ENCODE results near the gene PAWR.
"Not testable (repeated sequence)": the region's sequence is repeated elsewhere in the genome, so short reads cannot be mapped to it uniquely, and the experiment has no call there.

The PAWR gene

DNA sequence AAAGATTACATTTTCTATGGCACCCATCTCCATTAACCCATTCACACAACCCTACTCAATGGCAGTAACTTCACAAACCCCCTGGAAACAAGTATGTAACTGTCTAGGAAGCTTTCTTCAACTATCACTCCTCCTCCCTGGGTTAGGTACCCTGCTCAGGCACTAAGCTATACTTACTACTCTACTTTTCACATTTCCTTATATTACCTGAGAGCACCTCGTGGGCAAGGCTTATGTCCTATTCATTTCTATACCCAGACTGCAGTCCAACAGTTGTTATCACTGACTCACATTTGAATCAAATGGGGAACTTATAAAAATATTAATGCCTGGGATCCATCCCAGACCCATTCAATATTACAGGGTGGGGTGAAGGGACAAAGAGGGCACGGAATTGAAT is 4.6 kb downstream of the PAWR start:
- no peak for DNase-seq (ENCODE audit: low spot score)

- peak; percentile 59 for DNase-seq (ENCODE audit: low spot score)
Measured at GRCh38 chr12:79685068-79685467, 5.7 kb downstream of the PAWR start.

- DNase-seq (ENCODE audit: low spot score): not testable (repeated sequence)
Measured at GRCh38 chr12:79684338-79684737, 6.4 kb downstream of the PAWR start.

GRCh38 chr12:79682593-79682992 is 8.2 kb downstream of the PAWR start:
- DNase-seq (ENCODE audit: low spot score): no peak

DNA sequence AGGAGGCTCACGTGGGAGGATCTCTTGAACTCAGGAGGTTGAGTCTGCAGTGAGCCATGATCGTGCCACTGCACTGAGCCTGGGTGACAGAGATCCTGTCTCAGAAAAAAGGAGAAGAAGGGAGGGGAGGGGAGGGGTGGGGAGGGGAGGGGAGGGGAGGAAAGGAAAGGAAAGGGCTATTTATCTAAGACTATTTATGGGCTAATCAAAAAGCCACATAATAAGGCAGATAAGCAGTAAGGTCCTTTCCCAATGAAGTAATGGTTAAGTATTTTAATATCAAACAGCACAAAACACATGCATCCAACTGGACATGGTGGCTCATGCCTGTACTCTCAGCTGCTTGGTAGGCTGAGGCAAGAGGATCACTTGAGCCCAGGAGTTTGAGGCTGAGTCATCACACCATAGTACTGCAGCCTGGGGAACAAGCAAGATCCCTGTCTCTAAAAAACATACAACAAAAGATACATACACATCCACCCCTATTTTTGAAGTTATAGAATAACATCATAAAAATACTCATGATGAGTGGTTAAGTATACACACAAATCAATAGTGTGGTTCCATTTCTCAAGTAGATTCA is 9.7 kb downstream of the PAWR start:
- no peak for DNase-seq (ENCODE audit: low spot score)

DNA sequence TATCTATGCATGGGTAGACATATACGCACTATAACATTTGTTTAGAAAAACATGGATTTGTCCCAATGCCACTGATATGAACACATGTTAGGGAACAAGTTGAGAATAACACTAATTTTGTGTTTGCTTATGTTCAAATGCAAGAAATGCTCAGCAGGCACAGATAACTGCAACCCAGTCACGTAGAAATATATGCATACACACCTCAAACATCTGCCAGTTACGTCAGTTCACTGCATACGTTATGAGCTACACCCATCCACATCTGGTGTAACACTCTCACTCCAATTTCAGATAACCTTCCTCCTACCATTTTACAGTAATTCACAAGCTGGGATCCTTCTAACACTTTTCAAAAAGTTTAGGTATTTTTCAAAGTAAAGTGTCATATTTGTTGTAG is 10.7 kb downstream of the PAWR start:
- no peak for DNase-seq (ENCODE audit: low spot score)

DNA sequence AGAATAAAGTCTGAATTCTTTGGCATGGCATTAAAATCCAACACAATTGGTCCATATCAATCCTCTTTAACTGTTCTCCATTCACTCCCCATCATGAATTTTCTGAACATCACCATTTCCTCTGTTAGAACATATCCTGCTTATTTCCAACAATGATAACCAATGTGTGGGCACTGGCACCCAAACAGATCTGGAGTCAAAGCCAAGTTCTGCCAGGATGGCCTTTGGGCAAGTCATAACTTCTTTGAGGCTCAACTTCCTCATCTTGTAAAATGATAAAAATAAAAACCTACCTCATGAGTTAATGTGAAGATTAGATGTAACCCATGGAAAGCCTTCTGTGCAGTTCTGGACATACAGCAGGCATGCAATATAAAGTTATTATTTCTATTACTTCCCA is 12.5 kb downstream of the PAWR start:
- DNase-seq (ENCODE audit: low spot score): no peak

- no peak for DNase-seq (ENCODE audit: low spot score)
Measured at GRCh38 chr12:79677672-79678071, 13.1 kb downstream of the PAWR start.

DNA sequence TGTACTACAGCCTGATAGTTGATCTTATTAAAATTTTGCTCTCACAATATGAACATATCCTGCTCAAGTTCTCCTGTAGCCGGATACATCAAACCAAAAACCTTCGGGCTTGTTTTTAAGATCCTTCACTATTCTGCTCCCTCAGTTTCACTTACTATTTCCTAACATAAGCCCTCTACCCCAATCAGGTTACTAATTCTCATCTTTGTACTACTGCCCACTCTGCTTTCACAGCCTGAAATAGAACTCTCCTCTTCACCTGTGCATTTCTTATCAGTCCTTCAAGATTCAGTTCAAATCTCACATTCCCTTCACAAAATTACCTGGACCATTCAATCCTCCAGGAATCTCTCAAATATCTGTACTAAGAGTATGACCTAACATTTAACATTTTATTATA is 14.2 kb downstream of the PAWR start:
- no peak for DNase-seq (ENCODE audit: low spot score)

- no peak for DNase-seq (ENCODE audit: low spot score)
Measured at GRCh38 chr12:79674629-79675028, 16.1 kb downstream of the PAWR start.

- no peak for DNase-seq (ENCODE audit: low spot score)
Measured at GRCh38 chr12:79673354-79673753, 17.4 kb downstream of the PAWR start.

- no peak for DNase-seq (ENCODE audit: low spot score)
Measured at GRCh38 chr12:79668113-79668512, 22.7 kb downstream of the PAWR start.

GRCh38 chr12:79665212-79665887 is 25.4 kb downstream of the PAWR start:
- DNase-seq (ENCODE audit: low spot score): no peak

- DNase-seq (ENCODE audit: low spot score): no peak
Measured at GRCh38 chr12:79664518-79664917, 26.2 kb downstream of the PAWR start.

DNA sequence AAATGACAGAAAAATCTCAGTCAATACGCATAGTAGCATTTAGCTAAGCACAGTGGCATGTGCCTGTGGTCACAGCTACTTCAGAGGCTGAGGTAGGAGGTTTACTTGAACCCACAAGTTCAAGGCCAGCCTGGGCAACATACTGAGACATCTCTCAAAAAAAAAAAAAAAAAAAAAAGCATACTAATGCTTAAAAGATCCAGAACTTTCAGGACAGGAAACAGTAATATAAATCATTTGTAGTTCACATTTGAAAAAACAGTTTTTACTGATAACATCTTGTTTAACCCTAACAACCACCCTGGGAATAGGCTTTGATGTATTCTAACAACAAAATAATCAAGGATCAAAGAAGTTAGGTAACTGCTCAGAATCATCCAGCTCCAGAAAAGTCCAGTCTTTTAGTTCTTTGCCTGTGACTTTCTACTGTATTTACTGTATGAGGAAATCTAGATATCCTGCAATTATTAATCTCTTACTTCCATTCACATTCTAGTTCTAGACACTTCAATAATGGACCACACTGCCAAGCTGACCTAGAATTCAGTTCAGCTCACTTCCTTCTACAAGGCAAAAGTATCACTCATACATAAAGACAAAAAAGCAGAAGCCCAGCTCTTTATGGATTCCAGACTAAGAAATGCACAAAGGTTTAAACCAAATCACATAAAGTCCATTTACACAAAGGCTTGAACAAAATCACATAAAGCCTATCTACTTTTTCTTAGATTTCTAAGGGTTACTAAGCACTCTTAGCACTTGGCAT is 28.5 kb downstream of the PAWR start:
- no peak for DNase-seq (ENCODE audit: low spot score)

DNA sequence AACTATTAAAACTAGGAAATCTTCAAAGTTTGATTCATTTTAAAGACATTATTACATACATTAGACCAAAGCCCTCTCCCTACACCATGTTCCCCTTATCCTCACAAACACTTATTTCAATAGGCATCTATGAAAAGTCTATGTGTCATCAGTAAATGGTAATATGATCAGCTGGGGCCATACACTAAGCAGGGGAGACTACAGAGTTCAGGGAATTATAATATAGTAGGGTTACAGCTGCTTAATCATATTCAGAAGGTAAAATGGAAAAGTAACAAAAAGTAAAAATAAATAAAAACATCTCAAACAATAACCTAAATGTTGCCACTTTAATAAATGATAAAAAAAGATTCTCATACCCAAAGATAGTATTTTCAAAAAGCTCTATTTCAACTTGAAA is 29.1 kb downstream of the PAWR start:
- DNase-seq (ENCODE audit: low spot score): no peak

- DNase-seq (ENCODE audit: low spot score): no peak
Measured at GRCh38 chr12:79659961-79660431, 30.8 kb downstream of the PAWR start.

DNA sequence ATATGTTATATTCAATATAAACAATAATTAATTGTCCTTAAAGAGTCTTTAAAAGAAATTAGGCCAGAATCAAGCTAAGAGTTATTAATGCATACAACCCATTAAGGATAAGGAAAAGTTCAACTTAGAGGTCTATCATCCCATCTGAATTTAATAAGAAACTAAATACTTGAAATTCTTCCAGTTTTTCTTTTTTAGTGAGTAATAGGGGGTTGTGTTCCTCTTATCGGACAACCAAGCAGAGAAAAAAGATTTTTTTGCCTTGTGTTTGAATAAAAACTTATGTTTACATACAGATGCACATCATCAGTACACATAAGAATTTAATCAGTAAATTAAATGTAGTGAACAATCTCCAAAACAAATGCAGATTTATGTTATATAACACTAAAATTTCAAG is 32.5 kb downstream of the PAWR start:
- no peak for DNase-seq (ENCODE audit: low spot score)

DNA sequence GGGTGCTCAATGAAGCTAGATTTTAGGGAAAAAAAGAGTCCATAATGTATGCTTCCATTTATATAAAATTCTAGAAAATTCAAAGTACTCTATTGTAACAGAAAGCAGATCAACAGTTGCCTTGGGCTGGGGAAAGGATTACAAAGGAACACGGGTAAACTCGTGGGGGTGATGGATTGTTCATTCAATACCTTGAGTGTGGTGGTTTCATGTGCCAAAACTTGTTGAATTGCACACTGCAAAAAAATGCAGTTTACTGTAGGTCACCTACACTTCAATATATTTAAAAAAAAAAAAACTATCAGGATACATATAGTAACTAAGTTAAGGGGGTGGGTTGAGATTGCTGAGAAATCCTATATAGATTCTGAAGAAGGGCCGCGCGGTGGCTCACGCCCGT is 33.6 kb downstream of the PAWR start:
- no peak for DNase-seq (ENCODE audit: low spot score)

- no peak for DNase-seq (ENCODE audit: low spot score)
Measured at GRCh38 chr12:79655036-79655435, 35.7 kb downstream of the PAWR start.

DNA sequence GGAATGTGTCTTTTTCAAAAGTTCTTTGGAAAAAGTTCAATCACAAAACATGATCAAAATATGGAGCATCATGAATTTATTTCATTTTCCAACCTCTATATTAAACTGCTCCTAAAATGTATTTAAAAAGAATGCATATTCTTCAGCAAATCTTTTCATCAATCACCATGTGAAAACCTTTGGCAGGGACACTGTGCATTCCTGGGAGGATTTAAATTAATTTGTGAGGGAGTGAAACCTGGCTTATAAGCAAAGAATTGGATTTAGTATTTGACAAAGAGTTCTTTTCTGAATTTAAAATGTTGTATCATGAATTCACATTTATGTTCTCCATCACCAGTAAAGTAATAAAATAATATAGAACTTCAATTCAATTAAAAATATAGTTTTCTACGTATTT is 38.2 kb downstream of the PAWR start:
- DNase-seq (ENCODE audit: low spot score): no peak

DNA sequence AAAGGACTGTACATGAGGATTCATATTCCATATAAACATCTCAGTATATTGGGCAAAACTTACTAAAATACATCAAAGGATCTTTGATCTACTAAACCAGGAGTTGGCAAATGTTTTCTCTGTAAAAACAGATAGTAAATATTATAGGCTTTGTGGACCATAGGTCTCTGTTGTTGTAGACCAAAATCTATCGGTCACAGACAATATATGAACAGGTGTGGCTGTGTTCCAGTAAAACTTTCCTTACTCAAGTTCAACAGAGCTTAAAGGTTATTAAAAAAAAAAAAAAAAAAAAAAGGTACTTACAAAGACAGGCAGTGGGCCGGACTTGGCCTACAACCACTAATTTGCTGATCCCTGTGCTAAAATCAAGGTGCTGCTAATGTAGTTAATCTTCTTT is 40.3 kb downstream of the PAWR start:
- no peak for DNase-seq (ENCODE audit: low spot score)

- no peak for DNase-seq (ENCODE audit: low spot score)
Measured at GRCh38 chr12:79648881-79649280, 41.9 kb downstream of the PAWR start.
